HG03354 (cell line): ENCODE measurements around the gene TERT.
"Not testable (repeated sequence)": the region's sequence is repeated elsewhere in the genome, so short reads cannot be mapped to it uniquely, and the experiment has no call there.

ENCODE experiments used
- ATAC-seq: cut with Tn5 transposase; IDR thresholded peaks from one replicate; pipeline ENCODE4 v1.9.1; 2021; ENCODE audit warnings: mild to moderate bottlenecking; ENCODE audit not compliant: unreplicated experiment, poor library complexity, severe bottlenecking

TERT gene

GRCh38 chr5:1246711-1247431, 48.0 kb downstream of the TERT start:
- ATAC-seq = no peak

GRCh38 chr5:1245905-1246576, 48.8 kb downstream of the TERT start:
- no peak for ATAC-seq

GRCh38 chr5:1244976-1245375, 49.9 kb downstream of the TERT start:
- ATAC-seq = no peak

GRCh38 chr5:1244255-1244654, 50.6 kb downstream of the TERT start:
- ATAC-seq = no peak

- no peak for ATAC-seq
These were observed 51.3 kb downstream of the TERT start for GRCh38 chr5:1243487-1244130.

GRCh38 chr5:1242733-1243486, 52.0 kb downstream of the TERT start:
- ATAC-seq = no peak

- ATAC-seq = no peak
These were observed 53.3 kb downstream of the TERT start for GRCh38 chr5:1241509-1242080.

- ATAC-seq = no peak
These were observed 54.2 kb downstream of the TERT start for GRCh38 chr5:1240496-1241260.

- ATAC-seq = no peak
These were observed 55.2 kb downstream of the TERT start for GRCh38 chr5:1239505-1240251.

- no peak for ATAC-seq
These were observed 59.0 kb downstream of the TERT start for GRCh38 chr5:1235838-1236237.

- no peak for ATAC-seq
These were observed 59.5 kb downstream of the TERT start for GRCh38 chr5:1235379-1235778.

GRCh38 chr5:1232780-1233179, 62.1 kb downstream of the TERT start:
- no peak for ATAC-seq

GRCh38 chr5:1231354-1231905, 63.4 kb downstream of the TERT start:
- ATAC-seq = no peak

GRCh38 chr5:1230551-1230950, 64.3 kb downstream of the TERT start:
- ATAC-seq = no peak

GRCh38 chr5:1229822-1230221, 65.0 kb downstream of the TERT start:
- ATAC-seq = no peak

GRCh38 chr5:1229023-1229422, 65.8 kb downstream of the TERT start:
- not testable (repeated sequence) for ATAC-seq

- ATAC-seq = no peak
These were observed 66.7 kb downstream of the TERT start for GRCh38 chr5:1228120-1228519.

GRCh38 chr5:1227667-1228066, 67.2 kb downstream of the TERT start:
- no peak for ATAC-seq
